IMR-90 (cell line): ENCODE measurements around the gene USB1. TPM values are rescaled to one million over a fixed set of nuclear protein-coding genes. Genes with fewer than 3 reads are reported as not detected.

ENCODE experiments used
- ATAC-seq: fragments of 200-7000 bp; cut with Tn5 transposase; 2 replicates; pipeline ENCODE4 v1.9.1; 2020; ENCODE audit warnings: low read depth, mild to moderate bottlenecking, moderate library complexity
- BruUV-seq: library from RNA; stranded (reverse); fragments of 400-500 nt; replicated peaks from 2 replicates; lab custom pipeline; 2021; lab: Mats Ljungman, UMichigan
- CTCF ChIA-PET: fragments of 300-600 bp; formaldehyde crosslinking; extraction: SDS; loops from one replicate; lab custom pipeline; 2021; ENCODE audit warnings: antibody characterized with exemption; lab: Yijun Ruan, JAX
- POLR2A ChIA-PET: fragments of 300-600 bp; sonication (Branson Sonifier 250); formaldehyde crosslinking; loops from one replicate; lab custom pipeline; 2022; ENCODE audit warnings: antibody characterized with exemption; ENCODE audit not compliant: unreplicated experiment; lab: Charles Lee
- DNase-seq: peaks from one replicate; pipeline ENCODE4 v3.0.0; 2013
- H2AFZ ChIP-seq: replicated peaks from 2 replicates; pipeline ENCODE3; 2013; ENCODE audit warnings: low read length, mild to moderate bottlenecking; ENCODE audit not compliant: poor library complexity
- H2AK5ac ChIP-seq: 2 replicates; pipeline ENCODE4 v1.6.1; 2013; ENCODE audit warnings: low read depth, low read length, inconsistent platforms
- H2AK9ac ChIP-seq: replicated peaks from 2 replicates; pipeline ENCODE3; 2013; ENCODE audit warnings: mild to moderate bottlenecking, low read depth, low read length, moderate library complexity; ENCODE audit not compliant: poor library complexity
- H2BK120ac ChIP-seq: 2 replicates; pipeline ENCODE4 v1.6.1; 2013; ENCODE audit warnings: low read depth, low read length, inconsistent platforms
- H2BK15ac ChIP-seq: 3 replicates; pipeline ENCODE4 v1.6.1; 2013; ENCODE audit warnings: low read depth, low read length, inconsistent platforms
- H2BK20ac ChIP-seq: 2 replicates; pipeline ENCODE4 v1.6.1; 2013; ENCODE audit warnings: low read depth, mild to moderate bottlenecking, inconsistent platforms, low read length, moderate library complexity
- H2BK5ac ChIP-seq: 2 replicates; pipeline ENCODE4 v1.6.1; 2013; ENCODE audit warnings: mild to moderate bottlenecking, low read depth, low read length, inconsistent platforms; ENCODE audit not compliant: poor library complexity, severe bottlenecking
- H3K14ac ChIP-seq: replicated peaks from 2 replicates; pipeline ENCODE4 v1.6.1; 2013; ENCODE audit warnings: low read depth, low read length, inconsistent platforms
- H3K18ac ChIP-seq: 2 replicates; pipeline ENCODE4 v1.6.1; 2013; ENCODE audit warnings: low read depth, low read length, control low read depth
- H3K23ac ChIP-seq: 2 replicates; pipeline ENCODE4 v1.6.1; 2013; ENCODE audit warnings: low read depth, low read length, inconsistent platforms
- H3K27ac ChIP-seq: 2 replicates; pipeline ENCODE4 v1.5.1; 2013; ENCODE audit warnings: mild to moderate bottlenecking, control low read depth, low read length; ENCODE audit not compliant: insufficient read depth
- H3K27me3 ChIP-seq: 2 replicates; pipeline ENCODE4 v1.6.1; 2013; ENCODE audit warnings: low read length; ENCODE audit not compliant: control insufficient read depth, insufficient read depth
- H3K36me3 ChIP-seq: 2 replicates; pipeline ENCODE4 v1.6.1; 2013; ENCODE audit warnings: low read length, mixed read lengths; ENCODE audit not compliant: control insufficient read depth, insufficient read depth
- H3K4ac ChIP-seq: 2 replicates; pipeline ENCODE4 v1.6.1; 2013; ENCODE audit warnings: low read depth, low read length, inconsistent platforms
- H3K4me1 ChIP-seq: 2 replicates; pipeline ENCODE4 v1.6.1; 2013; ENCODE audit warnings: low read length, mixed read lengths; ENCODE audit not compliant: control insufficient read depth, insufficient read depth
- H3K4me2 ChIP-seq: 2 replicates; pipeline ENCODE4 v1.6.1; 2013; ENCODE audit warnings: low read depth, mild to moderate bottlenecking, control low read depth, low read length, moderate library complexity
- H3K4me3 ChIP-seq: 2 replicates; pipeline ENCODE4 v1.5.1; 2013; ENCODE audit warnings: low read depth, mild to moderate bottlenecking, control low read depth, low read length, moderate library complexity; ENCODE audit not compliant: insufficient read depth
- H3K56ac ChIP-seq: 2 replicates; pipeline ENCODE4 v1.6.1; 2013; ENCODE audit warnings: low read length, inconsistent platforms; ENCODE audit not compliant: insufficient read depth; ENCODE audit errors: extremely low read depth
- H3K79me1 ChIP-seq, 2 experiments: 2 replicates each; pipeline ENCODE4 v1.6.1; 2013; ENCODE audit warnings: low read length in 2 of 2, inconsistent platforms in 1 of 2, low read depth in 1 of 2
- H3K9ac ChIP-seq: 2 replicates; pipeline ENCODE4 v1.6.1; 2013; ENCODE audit warnings: low read depth, low read length, control low read depth
- H3K9me1 ChIP-seq: 2 replicates; pipeline ENCODE4 v1.6.1; 2013; ENCODE audit warnings: low read length, inconsistent platforms; ENCODE audit not compliant: insufficient read depth
- H3K9me3 ChIP-seq: 2 replicates; pipeline ENCODE4 v1.6.1; 2013; ENCODE audit warnings: low read length; ENCODE audit not compliant: control insufficient read depth, insufficient read depth
- H4K20me1 ChIP-seq: 2 replicates; pipeline ENCODE4 v1.6.1; 2013; ENCODE audit warnings: low read length, inconsistent platforms; ENCODE audit not compliant: insufficient read depth
- H4K5ac ChIP-seq: 2 replicates; pipeline ENCODE4 v1.6.1; 2013; ENCODE audit warnings: mild to moderate bottlenecking, low read depth, low read length, control low read depth
- H4K8ac ChIP-seq, 2 experiments: 2 replicates each; pipeline ENCODE4 v1.6.1; 2013; ENCODE audit warnings: low read depth in 2 of 2, low read length in 2 of 2, control low read depth in 1 of 2, inconsistent platforms in 1 of 2
- H4K91ac ChIP-seq: 2 replicates; pipeline ENCODE4 v1.6.1; 2013; ENCODE audit warnings: low read depth, low read length, inconsistent platforms; ENCODE audit not compliant: insufficient read depth
- BHLHE40 ChIP-seq: fragments of 150-350 bp; IDR thresholded peaks from 2 replicates; pipeline ENCODE4 v1.6.1; 2016; ENCODE audit warnings: mild to moderate bottlenecking, low read depth, low read length
- CEBPB ChIP-seq: IDR thresholded peaks from 2 replicates; pipeline ENCODE4 v1.6.1; 2012; ENCODE audit warnings: low read depth, low read length, improper control_type of control experiment
- CHD1 ChIP-seq: IDR thresholded peaks from 2 replicates; pipeline ENCODE4 v1.6.1; 2012; ENCODE audit warnings: low read depth, low read length, improper control_type of control experiment
- FOS ChIP-seq: fragments of 150-350 bp; IDR thresholded peaks from 2 replicates; pipeline ENCODE4 v1.6.1; 2016; ENCODE audit warnings: low read depth, low read length
- MAFK ChIP-seq: IDR thresholded peaks from 2 replicates; pipeline ENCODE4 v1.6.1; 2012; ENCODE audit warnings: low read depth, low read length, improper control_type of control experiment
- MAZ ChIP-seq: IDR thresholded peaks from 2 replicates; pipeline ENCODE4 v1.6.1; 2012; ENCODE audit warnings: low read depth, mild to moderate bottlenecking, low read length, improper control_type of control experiment, moderate library complexity, borderline replicate concordance
- MXI1 ChIP-seq: IDR thresholded peaks from 2 replicates; pipeline ENCODE4 v1.6.1; 2012; ENCODE audit warnings: low read depth, mild to moderate bottlenecking, low read length, moderate library complexity, borderline replicate concordance
- NFE2L2 ChIP-seq: fragments of 150-350 bp; IDR thresholded peaks from 2 replicates; pipeline ENCODE4 v1.6.1; 2016; ENCODE audit warnings: low read depth, mild to moderate bottlenecking, low read length
- POLR2A ChIP-seq: IDR thresholded peaks from 2 replicates; pipeline ENCODE4 v1.6.1; 2012; ENCODE audit warnings: mild to moderate bottlenecking, low read depth, low read length
- RCOR1 ChIP-seq: IDR thresholded peaks from 2 replicates; pipeline ENCODE4 v1.6.1; 2012; ENCODE audit warnings: mild to moderate bottlenecking, low read length, improper control_type of control experiment; ENCODE audit not compliant: insufficient replicate concordance
- SMC3 ChIP-seq: fragments of 150-350 bp; IDR thresholded peaks from 2 replicates; pipeline ENCODE4 v1.6.1; 2016; ENCODE audit warnings: low read depth, mild to moderate bottlenecking, antibody characterized with exemption, low read length, moderate library complexity
- WGBS, 2 experiments: methylation state at CpG; one replicate each; pipeline versions ENCODE4 v1.1.5 to v1.1.7; 2013; ENCODE audit warnings: missing lambda C conversion rate in 2 of 2; ENCODE audit not compliant: insufficient read length in 1 of 2; ENCODE audit errors: extremely low coverage in 2 of 2; 5-methylcytosine and 5-hydroxymethylcytosine counted together
- dilution Hi-C: fragments of 300-500 bp; cut with HindIII; formaldehyde crosslinking; loops from one replicate; pipeline ENCODE4 v1.14.3; 2018; ENCODE audit warnings: low sequenced_read_pairs; ENCODE audit not compliant: unreplicated experiment
- in situ Hi-C: fragments of 300-500 bp; cut with MboI; formaldehyde crosslinking; loops from 3 replicates; pipeline ENCODE4 v1.14.3; 2019; ENCODE audit warnings: low sequenced_read_pairs, inconsistent platforms, mixed read lengths
- intact Hi-C: fragments of 100-400 bp; cut with micrococcal nuclease; formaldehyde crosslinking; loops from 2 replicates; pipeline ENCODE4 v1.10.0; 2022
- polyA plus RNA-seq, 3 experiments: library from polyadenylated mRNA; depleted of rRNA; stranded (reverse); fragments of >200 nt; gene quantifications; 2 replicates each; pipeline ENCODE4 v1.2.3, GENCODE V29; 2012; ENCODE audit warnings: low replicate concordance in 1 of 3
- total RNA-seq: library from RNA; depleted of rRNA; stranded (reverse); fragments of >200 nt; gene quantifications from 2 replicates; pipeline ENCODE4 v1.2.3, GENCODE V29; 2012
- TF ChIP-seq, protein P1 (sequence below): fragments of 150-350 bp; IDR thresholded peaks from 2 replicates; pipeline ENCODE4 v1.6.1; 2017; ENCODE audit warnings: mild to moderate bottlenecking, antibody characterized with exemption, low read length, low read depth
- TF ChIP-seq, protein P2 (sequence below): conservative IDR thresholded peaks from 2 replicates; pipeline ENCODE4 v1.5.1; 2012; ENCODE audit warnings: mild to moderate bottlenecking, low read depth, low read length, improper control_type of control experiment
- TF ChIP-seq, protein P3 (sequence below): fragments of 150-350 bp; IDR thresholded peaks from 2 replicates; pipeline ENCODE4 v1.6.1; 2016; ENCODE audit warnings: low read depth, mild to moderate bottlenecking, low read length, moderate library complexity, borderline replicate concordance

USB1 gene
- total and polyA plus RNA-seq, 2 of the 4 experiments (the other 2 are of a cell fraction): 45.9 to 94.9 TPM

DNA sequence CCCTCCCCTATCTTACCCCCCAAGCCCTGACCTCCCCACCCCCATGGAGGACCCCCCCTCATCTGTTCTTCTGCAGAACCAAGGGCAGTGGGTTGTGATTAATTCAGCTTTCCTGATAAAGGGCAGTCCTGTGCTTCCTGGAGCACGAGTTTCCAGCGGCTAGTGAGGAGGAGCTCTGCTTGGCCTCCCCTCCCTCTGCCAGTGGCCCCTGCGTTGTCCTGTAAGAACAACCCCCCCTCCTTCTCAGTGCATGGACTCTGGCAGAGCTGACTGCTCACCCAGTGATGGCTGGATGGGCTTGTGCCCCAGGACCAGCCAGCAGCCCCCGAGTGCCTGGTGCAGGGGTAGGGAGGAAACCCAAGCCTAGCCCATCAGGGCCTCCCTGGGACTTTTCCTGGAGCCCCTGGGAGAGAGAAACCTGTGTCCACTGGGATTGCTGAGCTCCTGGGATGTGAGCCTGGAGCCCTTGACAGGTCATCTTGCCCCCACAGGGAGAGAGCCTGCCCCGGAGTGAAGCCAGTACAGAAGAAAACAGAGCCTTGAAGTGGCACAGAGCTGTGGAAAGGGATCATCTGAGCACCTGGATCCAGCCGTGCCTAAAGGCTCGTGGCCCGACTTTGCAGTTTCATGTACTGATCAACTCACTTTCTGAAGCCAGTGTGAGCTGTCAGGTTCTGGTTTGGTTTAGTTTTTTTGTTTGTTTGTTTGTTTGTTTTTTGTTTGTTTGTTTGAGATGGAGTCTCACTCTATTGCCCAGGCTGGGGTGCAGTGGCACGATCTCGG, 50.8 kb downstream of the USB1 start (continued):
- TF ChIP-seq NFE2L2: no peak

DNA sequence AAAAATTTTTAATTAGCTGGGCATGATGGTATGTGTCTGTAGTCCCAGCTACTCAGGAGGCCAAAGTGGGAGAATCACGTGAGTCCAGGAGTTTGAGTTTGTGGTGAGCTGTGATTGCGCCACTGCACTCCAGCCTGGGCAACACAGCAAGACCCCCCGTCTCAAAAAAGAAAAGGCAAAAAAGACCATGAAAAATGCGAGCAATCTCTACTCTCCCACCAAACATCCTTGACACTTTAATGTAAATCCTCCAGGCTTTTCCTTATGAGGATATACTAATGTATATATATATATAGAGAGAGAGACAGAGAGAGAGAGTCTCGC, 52.4 kb downstream of the USB1 start:
- CTCF ChIA-PET: no interaction called here
- intact Hi-C loops: no loop called here
- H3K36me3 ChIP-seq: no peaks in the 10 kb centered on the region
- TF ChIP-seq SMC3 (no peak), POLR2A (no peak), RCOR1 (no peak), MAFK (no peak), CHD1 (no peak), CEBPB (no peak), NFE2L2 (no peak), MAZ (no peak), MXI1 (no peak), FOS (no peak), BHLHE40 (no peak)
- TF ChIP-seq, protein P1, sequence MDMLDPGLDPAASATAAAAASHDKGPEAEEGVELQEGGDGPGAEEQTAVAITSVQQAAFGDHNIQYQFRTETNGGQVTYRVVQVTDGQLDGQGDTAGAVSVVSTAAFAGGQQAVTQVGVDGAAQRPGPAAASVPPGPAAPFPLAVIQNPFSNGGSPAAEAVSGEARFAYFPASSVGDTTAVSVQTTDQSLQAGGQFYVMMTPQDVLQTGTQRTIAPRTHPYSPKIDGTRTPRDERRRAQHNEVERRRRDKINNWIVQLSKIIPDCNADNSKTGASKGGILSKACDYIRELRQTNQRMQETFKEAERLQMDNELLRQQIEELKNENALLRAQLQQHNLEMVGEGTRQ: no peak
- TF ChIP-seq, protein P2, sequence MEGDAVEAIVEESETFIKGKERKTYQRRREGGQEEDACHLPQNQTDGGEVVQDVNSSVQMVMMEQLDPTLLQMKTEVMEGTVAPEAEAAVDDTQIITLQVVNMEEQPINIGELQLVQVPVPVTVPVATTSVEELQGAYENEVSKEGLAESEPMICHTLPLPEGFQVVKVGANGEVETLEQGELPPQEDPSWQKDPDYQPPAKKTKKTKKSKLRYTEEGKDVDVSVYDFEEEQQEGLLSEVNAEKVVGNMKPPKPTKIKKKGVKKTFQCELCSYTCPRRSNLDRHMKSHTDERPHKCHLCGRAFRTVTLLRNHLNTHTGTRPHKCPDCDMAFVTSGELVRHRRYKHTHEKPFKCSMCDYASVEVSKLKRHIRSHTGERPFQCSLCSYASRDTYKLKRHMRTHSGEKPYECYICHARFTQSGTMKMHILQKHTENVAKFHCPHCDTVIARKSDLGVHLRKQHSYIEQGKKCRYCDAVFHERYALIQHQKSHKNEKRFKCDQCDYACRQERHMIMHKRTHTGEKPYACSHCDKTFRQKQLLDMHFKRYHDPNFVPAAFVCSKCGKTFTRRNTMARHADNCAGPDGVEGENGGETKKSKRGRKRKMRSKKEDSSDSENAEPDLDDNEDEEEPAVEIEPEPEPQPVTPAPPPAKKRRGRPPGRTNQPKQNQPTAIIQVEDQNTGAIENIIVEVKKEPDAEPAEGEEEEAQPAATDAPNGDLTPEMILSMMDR: no peak
- TF ChIP-seq, protein P3, sequence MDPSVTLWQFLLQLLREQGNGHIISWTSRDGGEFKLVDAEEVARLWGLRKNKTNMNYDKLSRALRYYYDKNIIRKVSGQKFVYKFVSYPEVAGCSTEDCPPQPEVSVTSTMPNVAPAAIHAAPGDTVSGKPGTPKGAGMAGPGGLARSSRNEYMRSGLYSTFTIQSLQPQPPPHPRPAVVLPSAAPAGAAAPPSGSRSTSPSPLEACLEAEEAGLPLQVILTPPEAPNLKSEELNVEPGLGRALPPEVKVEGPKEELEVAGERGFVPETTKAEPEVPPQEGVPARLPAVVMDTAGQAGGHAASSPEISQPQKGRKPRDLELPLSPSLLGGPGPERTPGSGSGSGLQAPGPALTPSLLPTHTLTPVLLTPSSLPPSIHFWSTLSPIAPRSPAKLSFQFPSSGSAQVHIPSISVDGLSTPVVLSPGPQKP: no peak

More for the DNA sequence above, 52.4 kb downstream of the USB1 start:
- Histone ChIP-seq H3K4me3 (no peak overlapping the region), H2AK5ac (no peak overlapping the region), H4K91ac (no peak overlapping the region), H3K56ac (no peak overlapping the region), H3K9ac (no peak overlapping the region), H4K20me1 (no peaks in the 10 kb centered on the region), H3K27me3 (peaks cover 26% of the 10 kb centered on the region), H3K4me1 (no peaks in the 10 kb centered on the region), H2BK15ac (no peak overlapping the region), H2BK20ac (no peak overlapping the region), H2AK9ac (no peak overlapping the region), H3K4me2 (no peak overlapping the region), H4K5ac (no peak overlapping the region), H3K9me3 (no peaks in the 10 kb centered on the region), H3K23ac (no peak overlapping the region), H3K79me1 (no peaks in the 10 kb centered on the region), H2AFZ (no peak overlapping the region), H3K9me1 (no peaks in the 10 kb centered on the region), H2BK5ac (no peak overlapping the region), H2BK120ac (no peak overlapping the region), H3K18ac (no peak overlapping the region), H3K14ac (no peak overlapping the region), H3K4ac (no peak overlapping the region), H3K27ac (no peak overlapping the region), H4K8ac (no peak overlapping the region)
- dilution Hi-C loops (no loop called here), in situ Hi-C loops (no loop called here)
- no TSS peak for BruUV-seq
- no peak for ATAC-seq
- no CpG with 5 or more reads among the region's 5 CpGs for WGBS, 2 experiments
- POLR2A ChIA-PET: no interaction called here
- DNase-seq: no peak
